HCT116 (cell line): ENCODE measurements around the gene BRD4. TPM values are rescaled to one million over a fixed set of nuclear protein-coding genes. Genes with fewer than 3 reads are reported as not detected.

Experiments
- ATAC-seq: fragments of 200-7000 bp; cut with Tn5 transposase; 2 replicates; pipeline ENCODE4 v1.9.1; 2020; ENCODE audit warnings: mild to moderate bottlenecking, moderate library complexity
- BruUV-seq: library from RNA; stranded (reverse); fragments of 400-500 nt; replicated peaks from 2 replicates; lab custom pipeline; 2021; lab: Mats Ljungman, UMichigan
- CTCF ChIA-PET: fragments of 300-600 bp; sonication (Branson Sonifier 250); formaldehyde crosslinking; loops from one replicate; lab custom pipeline; 2021; ENCODE audit warnings: antibody characterized with exemption; lab: Charles Lee
- POLR2A ChIA-PET: fragments of 300-600, 350-600 bp; sonication (Branson Sonifier 250); formaldehyde crosslinking; loops from one replicate; lab custom pipeline; 2021; ENCODE audit warnings: antibody characterized with exemption; lab: Charles Lee
- RAD21 ChIA-PET, 2 experiments: fragments of 300-600 bp; sonication (Branson Sonifier 250); formaldehyde crosslinking; loops; one replicate each; lab custom pipeline; 2023; ENCODE audit warnings: low total read pairs in 2 of 2; ENCODE audit not compliant: uncharacterized antibody in 2 of 2, unreplicated experiment in 2 of 2, low non-redundant PET in 1 of 2; lab: Charles Lee
- DNase-seq: peaks from one replicate; pipeline ENCODE4 v3.0.0-alpha.2; 2010; ENCODE audit warnings: low read depth, low spot score
- H2AFZ ChIP-seq: fragments of 200-600 bp; shearing (Covaris generic), sonication (generic); 2 replicates; pipeline ENCODE4 v1.6.1; 2017; ENCODE audit warnings: low read depth, mixed run types, mixed read lengths, antibody characterized with exemption, low read length; ENCODE audit not compliant: poor library complexity, severe bottlenecking
- H3K27ac ChIP-seq: 2 replicates; pipeline ENCODE4 v1.5.1; 2012; ENCODE audit warnings: low read depth, low read length
- H3K27me3 ChIP-seq: fragments of 200-600 bp; sonication (generic); 2 replicates; pipeline ENCODE4 v1.6.1; 2016; ENCODE audit warnings: mixed run types, low read length, mixed read lengths; ENCODE audit not compliant: insufficient read depth
- H3K36me3 ChIP-seq, 2 experiments: fragments of 200-500 bp in 1 of 2; fragments of 200-600 bp in 1 of 2; sonication (Bioruptor generic) in 1 of 2; sonication (generic) in 1 of 2; 2 replicates each; pipeline versions ENCODE4 v1.5.1 to v1.6.1; 2014 to 2016; ENCODE audit warnings: low read length in 2 of 2, inconsistent platforms in 1 of 2, mixed read lengths in 1 of 2, mixed run types in 1 of 2; ENCODE audit not compliant: insufficient read depth in 2 of 2, control insufficient read depth in 1 of 2
- H3K4me1 ChIP-seq, 2 experiments: fragments of 200-600 bp in 1 of 2; sonication (generic) in 1 of 2; 2 replicates each; pipeline versions ENCODE4 v1.5.1 to v1.6.1; 2012 to 2017; ENCODE audit warnings: low read length in 2 of 2, inconsistent platforms in 1 of 2, mild to moderate bottlenecking in 1 of 2, mixed read lengths in 1 of 2, mixed run types in 1 of 2, moderate library complexity in 1 of 2; ENCODE audit not compliant: insufficient read depth in 2 of 2, control insufficient read depth in 1 of 2
- H3K4me2 ChIP-seq: fragments of 200-600 bp; sonication (generic); 2 replicates; pipeline ENCODE4 v1.6.1; 2017; ENCODE audit warnings: mixed run types, low read length, mixed read lengths
- H3K4me3 ChIP-seq, 2 experiments: fragments of 200-600 bp in 1 of 2; sonication (generic) in 1 of 2; replicated peaks in 1 of 2; 2 replicates each; pipeline ENCODE4 v1.5.1; 2011 to 2016; ENCODE audit warnings: low read length in 2 of 2, control low read depth in 1 of 2, low read depth in 1 of 2, mild to moderate bottlenecking in 1 of 2, mixed read lengths in 1 of 2, mixed run types in 1 of 2
- H3K79me2 ChIP-seq: fragments of 200-600 bp; sonication (generic); 2 replicates; pipeline ENCODE4 v1.6.1; 2017; ENCODE audit warnings: mild to moderate bottlenecking, mixed run types, low read length, moderate library complexity, mixed read lengths; ENCODE audit not compliant: insufficient read depth
- H3K9ac ChIP-seq: fragments of 200-600 bp; sonication (generic); 2 replicates; pipeline ENCODE4 v1.6.1; 2016; ENCODE audit warnings: low read length, mixed read lengths
- H3K9me2 ChIP-seq: fragments of 200-600 bp; sonication (generic), shearing (Covaris generic); 2 replicates; pipeline ENCODE4 v1.6.1; 2017; ENCODE audit warnings: mixed run types, mild to moderate bottlenecking, moderate library complexity; ENCODE audit not compliant: insufficient read depth
- H3K9me3 ChIP-seq, 2 experiments: fragments of 200-500 bp in 1 of 2; fragments of 200-600 bp in 1 of 2; sonication (Bioruptor generic) in 1 of 2; sonication (generic) in 1 of 2; 2 replicates each; pipeline ENCODE4 v1.6.1; 2014 to 2017; ENCODE audit warnings: low read length in 2 of 2, mixed read lengths in 2 of 2, inconsistent platforms in 1 of 2, low read depth in 1 of 2, mild to moderate bottlenecking in 1 of 2, mixed run types in 1 of 2, moderate library complexity in 1 of 2; ENCODE audit not compliant: control insufficient read depth in 1 of 2, insufficient read depth in 1 of 2
- H4K20me1 ChIP-seq: fragments of 200-600 bp; sonication (generic), shearing (Covaris generic); 2 replicates; pipeline ENCODE4 v1.6.1; 2017; ENCODE audit warnings: mixed run types, mild to moderate bottlenecking, moderate library complexity; ENCODE audit not compliant: insufficient read depth
- ATF3 ChIP-seq: IDR thresholded peaks from 2 replicates; pipeline ENCODE4 v1.6.1; 2012
- CBX3 ChIP-seq: IDR thresholded peaks from 2 replicates; pipeline ENCODE4 v1.6.1; 2012; ENCODE audit warnings: low read depth
- JUND ChIP-seq: IDR thresholded peaks from 2 replicates; pipeline ENCODE4 v1.6.1; 2012
- POLR2A ChIP-seq: IDR thresholded peaks from 2 replicates; pipeline ENCODE4 v1.7.0; 2011; ENCODE audit warnings: borderline replicate concordance; ENCODE audit not compliant: insufficient read depth, insufficient read length; ENCODE audit errors: extremely low read depth
- RAD21 ChIP-seq: IDR thresholded peaks from 2 replicates; pipeline ENCODE4 v1.6.1; 2012; ENCODE audit warnings: low read depth, mild to moderate bottlenecking
- REST ChIP-seq: IDR thresholded peaks from 2 replicates; pipeline ENCODE4 v1.6.1; 2012; ENCODE audit warnings: low read depth
- SP1 ChIP-seq: IDR thresholded peaks from 2 replicates; pipeline ENCODE4 v1.6.1; 2012; ENCODE audit warnings: low read depth
- SRF ChIP-seq: IDR thresholded peaks from 2 replicates; pipeline ENCODE4 v1.6.1; 2012; ENCODE audit warnings: low read depth
- TCF7L2 ChIP-seq: IDR thresholded peaks from 2 replicates; pipeline ENCODE4 v1.7.0; 2011; ENCODE audit warnings: borderline replicate concordance, inconsistent platforms; ENCODE audit not compliant: insufficient read depth, insufficient read length; ENCODE audit errors: extremely low read depth
- YY1 ChIP-seq: IDR thresholded peaks from 2 replicates; pipeline ENCODE4 v1.6.1; 2011; ENCODE audit warnings: low read length, low read depth, moderate library complexity, mild to moderate bottlenecking; ENCODE audit not compliant: insufficient replicate concordance; ENCODE audit errors: extremely low read depth
- ZFX ChIP-seq: fragments of 450-650 bp; IDR thresholded peaks from 2 replicates; pipeline ENCODE4 v1.6.1; 2017
- ZNF274 ChIP-seq: fragments of 200-500 bp; sonication (Bioruptor generic); IDR thresholded peaks from 2 replicates; pipeline ENCODE4 v1.6.1; 2014; ENCODE audit warnings: mild to moderate bottlenecking, low read depth, low read length, inconsistent platforms
- intact Hi-C: fragments of 100-400 bp; cut with micrococcal nuclease; formaldehyde crosslinking; loops from 2 replicates; pipeline ENCODE4 v1.10.0; 2022
- total RNA-seq: library from RNA; stranded (reverse); gene quantifications from one replicate; pipeline ENCODE4 v1.2.1, GENCODE V29; 2021; ENCODE audit not compliant: unreplicated experiment
- TF ChIP-seq, protein P1 (sequence below), 3 experiments: fragments of 200-600 bp in 1 of 3; sonication (generic) in 1 of 3; IDR thresholded peaks in 2 of 3; conservative IDR thresholded peaks in 1 of 3; 2 replicates each; pipeline ENCODE4 v1.5.1; 2012 to 2017; ENCODE audit warnings: low read depth in 2 of 3, low read length in 2 of 3, antibody characterized with exemption in 1 of 3, borderline replicate concordance in 1 of 3, control low read depth in 1 of 3, mild to moderate bottlenecking in 1 of 3, mixed read lengths in 1 of 3, mixed run types in 1 of 3, moderate library complexity in 1 of 3; ENCODE audit not compliant: insufficient read depth in 1 of 3

BRD4 gene
- total RNA-seq, 1 experiment from 2014 or later = 52.9 TPM

- POLR2A ChIA-PET = no interaction called here
- intact Hi-C loops = no loop called here
Measured at GRCh38 chr19:15289673-15290072, 42.7 kb downstream of the BRD4 start.

GRCh38 chr19:15288146-15288963, 44.0 kb downstream of the BRD4 start:
- H3K4me1 ChIP-seq = peaks cover 0 to 23% of the 10 kb centered on the region in 2 experiments; a peak in 1 of 4 replicates
- no peak overlapping the region for H3K27ac ChIP-seq
- ChIA-PET POLR2A (interaction anchor here (1.0 to 1.3 kb wide), 2 partner anchors 9 to 29 kb away, joined by 3 read pairs; no protein-coding TSS in a partner anchor), RAD21 (interaction anchor here in 1 of 2 experiments (1.1 kb wide), 1 partner anchor 134 kb away, joined by 3 read pairs; no protein-coding TSS in a partner anchor), CTCF (no interaction called here)
- DNase-seq = no peak
- intact Hi-C loops = no loop called here
- no peaks in the 10 kb centered on the region for H3K36me3 ChIP-seq
- no peak overlapping the region for H3K4me2 ChIP-seq
- no peak overlapping the region for H2AFZ ChIP-seq
- no peak overlapping the region for H3K9ac ChIP-seq
- BruUV-seq = no TSS peak
- H3K27me3 ChIP-seq = no peaks in the 10 kb centered on the region
- H3K9me3 ChIP-seq = no peaks in the 10 kb centered on the region
- ATAC-seq = no peak
- H3K79me2 ChIP-seq = peaks cover 98% of the 10 kb centered on the region
- no peaks in the 10 kb centered on the region for H3K9me2 ChIP-seq
- peaks cover 15% of the 10 kb centered on the region; the same call in 1 of the 2 replicates for H4K20me1 ChIP-seq
- no peak overlapping the region for H3K4me3 ChIP-seq
- no peak for TF ChIP-seq YY1
- TF ChIP-seq CBX3 = no peak
- TF ChIP-seq, protein P1, sequence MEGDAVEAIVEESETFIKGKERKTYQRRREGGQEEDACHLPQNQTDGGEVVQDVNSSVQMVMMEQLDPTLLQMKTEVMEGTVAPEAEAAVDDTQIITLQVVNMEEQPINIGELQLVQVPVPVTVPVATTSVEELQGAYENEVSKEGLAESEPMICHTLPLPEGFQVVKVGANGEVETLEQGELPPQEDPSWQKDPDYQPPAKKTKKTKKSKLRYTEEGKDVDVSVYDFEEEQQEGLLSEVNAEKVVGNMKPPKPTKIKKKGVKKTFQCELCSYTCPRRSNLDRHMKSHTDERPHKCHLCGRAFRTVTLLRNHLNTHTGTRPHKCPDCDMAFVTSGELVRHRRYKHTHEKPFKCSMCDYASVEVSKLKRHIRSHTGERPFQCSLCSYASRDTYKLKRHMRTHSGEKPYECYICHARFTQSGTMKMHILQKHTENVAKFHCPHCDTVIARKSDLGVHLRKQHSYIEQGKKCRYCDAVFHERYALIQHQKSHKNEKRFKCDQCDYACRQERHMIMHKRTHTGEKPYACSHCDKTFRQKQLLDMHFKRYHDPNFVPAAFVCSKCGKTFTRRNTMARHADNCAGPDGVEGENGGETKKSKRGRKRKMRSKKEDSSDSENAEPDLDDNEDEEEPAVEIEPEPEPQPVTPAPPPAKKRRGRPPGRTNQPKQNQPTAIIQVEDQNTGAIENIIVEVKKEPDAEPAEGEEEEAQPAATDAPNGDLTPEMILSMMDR (IDR thresholded peaks at IDR 0.05 in 2 of 3, conservative IDR thresholded peaks at IDR 0.05 in 1 of 3; ENCODE audit: borderline replicate concordance in 1 of 3, insufficient read depth in 1 of 3, low read depth in 2 of 3, low read length in 2 of 3) = no peak
- TF ChIP-seq TCF7L2 = no peak
- no peak for TF ChIP-seq ZNF274
- no peak for TF ChIP-seq ZFX
- TF ChIP-seq JUND = no peak
- no peak for TF ChIP-seq SRF
- no peak for TF ChIP-seq REST
- TF ChIP-seq ATF3 = no peak
- no peak for TF ChIP-seq RAD21
- no peak for TF ChIP-seq POLR2A

More at GRCh38 chr19:15289673-15290072, 42.7 kb downstream of the BRD4 start:
- TF ChIP-seq ZNF274 (no peak), SP1 (no peak)
- Histone ChIP-seq H3K79me2 (peaks cover 98% of the 10 kb centered on the region), H3K27ac (no peak overlapping the region), H3K9me2 (no peaks in the 10 kb centered on the region), H3K9me3 (no peaks in the 10 kb centered on the region), H3K4me1 (peaks cover 0 to 12% of the 10 kb centered on the region in 2 experiments; a peak in 1 of 4 replicates), H3K4me2 (no peak overlapping the region), H3K36me3 (no peaks in the 10 kb centered on the region), H2AFZ (no peak overlapping the region), H3K9ac (no peak overlapping the region), H3K4me3 (no peak overlapping the region), H3K27me3 (no peaks in the 10 kb centered on the region), H4K20me1 (peaks cover 15% of the 10 kb centered on the region; the same call in 1 of the 2 replicates)
- no TSS peak for BruUV-seq
- CTCF ChIA-PET = no interaction called here
- DNase-seq (no peak), ATAC-seq (no peak)
- RAD21 ChIA-PET = no interaction called here
